Neuronal stem cell (in vitro differentiated cells): ENCODE data around the gene FAP.

ENCODE experiments used
- DNase-seq: peaks from one replicate; pipeline ENCODE4 v3.0.0-alpha.2; 2013; ENCODE audit warnings: low spot score
- H2AFZ ChIP-seq: one replicate; pipeline ENCODE4 v1.6.1; 2013; ENCODE audit warnings: mild to moderate bottlenecking, low read length, inconsistent platforms
- H2AK5ac ChIP-seq: 2 replicates; pipeline ENCODE4 v1.6.1; 2013; ENCODE audit warnings: low read depth, mild to moderate bottlenecking, inconsistent platforms, low read length, moderate library complexity, mixed read lengths
- H2BK120ac ChIP-seq: 2 replicates; pipeline ENCODE4 v1.6.1; 2013; ENCODE audit warnings: low read depth, mild to moderate bottlenecking, inconsistent platforms, low read length, moderate library complexity, mixed read lengths
- H2BK12ac ChIP-seq: one replicate; pipeline ENCODE4 v1.6.1; 2013; ENCODE audit warnings: low read length, inconsistent platforms
- H2BK15ac ChIP-seq: 2 replicates; pipeline ENCODE4 v1.6.1; 2013; ENCODE audit warnings: mild to moderate bottlenecking, low read length, inconsistent platforms, mixed read lengths
- H2BK5ac ChIP-seq: one replicate; pipeline ENCODE4 v1.6.1; 2013; ENCODE audit warnings: inconsistent platforms, mild to moderate bottlenecking, low read length, moderate library complexity
- H3K14ac ChIP-seq: one replicate; pipeline ENCODE4 v1.6.1; 2013; ENCODE audit warnings: low read length, inconsistent platforms
- H3K18ac ChIP-seq: 2 replicates; pipeline ENCODE4 v1.6.1; 2013; ENCODE audit warnings: low read length, inconsistent platforms
- H3K23ac ChIP-seq: 2 replicates; pipeline ENCODE4 v1.6.1; 2013; ENCODE audit warnings: low read depth, mild to moderate bottlenecking, mixed read lengths, low read length, inconsistent platforms; ENCODE audit not compliant: poor library complexity
- H3K27ac ChIP-seq: replicated peaks from 3 replicates; pipeline ENCODE4 v1.5.1; 2013; ENCODE audit warnings: low read length, inconsistent platforms
- H3K27me3 ChIP-seq, 3 experiments: 2 replicates each; pipeline ENCODE4 v1.6.1; 2013; ENCODE audit warnings: low read length in 3 of 3, mild to moderate bottlenecking in 2 of 3, inconsistent platforms in 1 of 3, low read depth in 1 of 3, mixed read lengths in 1 of 3, moderate library complexity in 1 of 3; ENCODE audit not compliant: control insufficient read depth in 3 of 3, insufficient read depth in 3 of 3
- H3K36me3 ChIP-seq, 2 donors: replicated peaks in 1 of 2; 2 replicates each; pipeline ENCODE4 v1.6.1; 2013; ENCODE audit warnings: low read length in 2 of 2; ENCODE audit not compliant: control insufficient read depth in 2 of 2, insufficient read depth in 2 of 2
- H3K4ac ChIP-seq: 2 replicates; pipeline ENCODE4 v1.6.1; 2013; ENCODE audit warnings: inconsistent platforms, mild to moderate bottlenecking, low read length, moderate library complexity
- H3K4me1 ChIP-seq, 2 donors: 1 replicate in 1 of 2; 2 replicates in 1 of 2; pipeline ENCODE4 v1.6.1; 2013; ENCODE audit warnings: low read length in 2 of 2, low read depth in 1 of 2; ENCODE audit not compliant: control insufficient read depth in 2 of 2, insufficient read depth in 1 of 2
- H3K4me2 ChIP-seq: one replicate; pipeline ENCODE4 v1.6.1; 2013; ENCODE audit warnings: mild to moderate bottlenecking, low read length, inconsistent platforms; ENCODE audit not compliant: insufficient read depth, poor library complexity, severe bottlenecking
- H3K4me3 ChIP-seq, 2 donors: 2 replicates each; pipeline ENCODE4 v1.5.1; 2013; ENCODE audit warnings: low read length in 2 of 2, mild to moderate bottlenecking in 2 of 2, inconsistent platforms in 1 of 2, moderate library complexity in 1 of 2
- H3K79me1 ChIP-seq: one replicate; pipeline ENCODE4 v1.6.1; 2013; ENCODE audit warnings: low read depth, mild to moderate bottlenecking, inconsistent platforms, low read length, moderate library complexity
- H3K9ac ChIP-seq: one replicate; pipeline ENCODE4 v1.6.1; 2013; ENCODE audit warnings: mild to moderate bottlenecking, low read depth, low read length, inconsistent platforms; ENCODE audit not compliant: poor library complexity
- H3K9me3 ChIP-seq, 2 donors: replicated peaks in 1 of 2; 2 replicates each; pipeline versions ENCODE3 to v1.6.1; 2013; ENCODE audit warnings: low read length in 2 of 2, mild to moderate bottlenecking in 2 of 2, inconsistent platforms in 1 of 2, low read depth in 1 of 2, mixed read lengths in 1 of 2, moderate library complexity in 1 of 2; ENCODE audit not compliant: control insufficient read depth in 2 of 2, insufficient read depth in 1 of 2
- H4K8ac ChIP-seq: one replicate; pipeline ENCODE4 v1.6.1; 2013; ENCODE audit warnings: low read depth, mild to moderate bottlenecking, inconsistent platforms, low read length, moderate library complexity
- H4K91ac ChIP-seq: one replicate; pipeline ENCODE4 v1.6.1; 2013; ENCODE audit warnings: low read length, low read depth, mild to moderate bottlenecking, inconsistent platforms; ENCODE audit not compliant: poor library complexity
- WGBS, 2 donors: extraction: QIAGEN DNeasy Blood & Tissue Kit; methylation state at CpG; one replicate each; pipeline ENCODE4 v1.1.7; 2013; ENCODE audit warnings: missing lambda C conversion rate in 2 of 2, mixed read lengths in 1 of 2; ENCODE audit not compliant: insufficient read length in 2 of 2, insufficient replicate concordance in 1 of 2; ENCODE audit errors: extremely low coverage in 2 of 2; 5-methylcytosine and 5-hydroxymethylcytosine counted together

Gene FAP

DNA sequence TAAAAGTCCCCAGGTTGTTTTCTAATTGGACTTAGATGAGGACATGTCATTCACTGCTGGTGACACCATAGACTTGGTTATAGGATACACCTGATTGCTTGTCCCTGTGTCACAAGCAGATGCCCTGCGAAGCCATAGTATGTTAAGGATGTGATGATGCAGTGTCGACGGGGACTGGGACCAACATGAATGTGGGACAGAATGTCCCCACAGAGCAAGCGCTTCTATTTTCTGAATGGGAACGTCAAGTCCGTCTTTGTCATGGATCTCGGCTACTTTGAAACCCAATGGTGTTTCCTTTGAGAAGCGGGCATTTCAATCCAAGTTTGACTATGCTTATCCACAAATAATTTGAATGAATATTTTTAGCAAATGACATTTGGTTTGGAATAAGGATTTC, 93.3 kb downstream of the FAP start:
- Histone ChIP-seq H3K27ac (no peak overlapping the region), H3K36me3 (no peaks in the 10 kb centered on the region), H3K9ac (no peak overlapping the region), H3K9me3 (no peaks in the 10 kb centered on the region), H2BK12ac (no peak overlapping the region), H3K27me3 (peaks cover 0 to 5% (median 0%) of the 10 kb centered on the region in 3 experiments), H3K4me2 (no peak overlapping the region), H2BK15ac (no peak overlapping the region), H2BK5ac (no peak overlapping the region), H4K91ac (no peak overlapping the region), H3K18ac (no peak overlapping the region), H4K8ac (no peak overlapping the region), H3K23ac (no peak overlapping the region), H3K79me1 (no peaks in the 10 kb centered on the region), H3K14ac (no peak overlapping the region), H3K4me1 (no peaks in the 10 kb centered on the region), H2AFZ (no peak overlapping the region), H2AK5ac (no peak overlapping the region), H3K4me3 (no peak overlapping the region), H3K4ac (no peak overlapping the region), H2BK120ac (no peak overlapping the region)
- no peak for DNase-seq
- WGBS, 2 donors = no CpG with 5 or more reads among the region's 8 CpGs

DNA sequence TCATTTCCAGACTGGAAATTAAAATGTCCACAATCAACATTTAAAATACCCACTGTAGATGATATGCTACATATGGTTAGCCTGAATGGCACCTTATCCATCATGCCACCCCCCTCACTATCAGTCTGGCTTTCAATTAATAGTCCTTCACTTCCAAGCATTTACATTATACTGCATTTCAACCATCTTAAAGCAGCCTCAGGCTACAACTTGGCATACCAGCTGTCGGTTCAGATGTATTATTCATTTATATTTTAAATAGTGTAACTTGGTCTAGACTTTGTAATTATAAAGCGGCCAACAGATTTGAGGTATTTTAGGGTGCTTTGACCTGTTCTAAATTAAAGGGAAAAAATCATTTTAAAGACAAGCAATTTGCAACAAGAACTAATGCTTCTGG, 93.8 kb downstream of the FAP start:
- Histone ChIP-seq H3K4ac (no peak overlapping the region), H2BK15ac (no peak overlapping the region), H3K36me3 (no peaks in the 10 kb centered on the region), H3K14ac (no peak overlapping the region), H3K79me1 (no peaks in the 10 kb centered on the region), H3K9ac (no peak overlapping the region), H3K4me3 (no peak overlapping the region), H2AFZ (no peak overlapping the region), H3K4me2 (no peak overlapping the region), H3K18ac (no peak overlapping the region), H3K27ac (no peak overlapping the region), H3K9me3 (no peaks in the 10 kb centered on the region), H2BK5ac (no peak overlapping the region), H3K4me1 (no peaks in the 10 kb centered on the region), H2BK120ac (no peak overlapping the region), H2AK5ac (no peak overlapping the region), H3K27me3 (peaks cover 0 to 5% (median 0%) of the 10 kb centered on the region in 3 experiments), H2BK12ac (no peak overlapping the region), H4K8ac (no peak overlapping the region), H4K91ac (no peak overlapping the region), H3K23ac (no peak overlapping the region)
- no CpG with 5 or more reads among the region's 2 CpGs for WGBS, 2 donors
- DNase-seq = no peak

DNA sequence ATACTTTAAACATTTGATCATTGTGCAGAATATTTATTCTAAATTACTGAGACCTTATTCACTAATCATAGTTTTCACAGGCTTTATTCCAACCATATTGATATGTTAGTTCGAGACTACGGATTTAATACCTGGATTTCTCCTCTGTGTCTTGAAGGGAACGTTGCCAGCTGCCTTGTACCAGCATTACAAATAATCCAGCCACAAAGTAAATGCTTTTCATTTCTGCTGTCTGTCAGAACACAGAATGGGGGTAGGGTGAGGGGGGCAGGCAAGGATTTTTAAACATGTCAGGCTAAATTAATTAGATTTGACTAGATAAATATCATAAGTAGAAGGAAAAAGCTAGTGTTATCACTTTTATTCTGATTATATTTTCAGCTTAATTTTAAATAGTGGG, 94.3 kb downstream of the FAP start:
- no peak for DNase-seq
- Histone ChIP-seq H2BK5ac (no peak overlapping the region), H3K18ac (no peak overlapping the region), H2BK15ac (no peak overlapping the region), H2AFZ (no peak overlapping the region), H4K8ac (no peak overlapping the region), H2BK12ac (no peak overlapping the region), H3K79me1 (no peaks in the 10 kb centered on the region), H3K4me1 (no peaks in the 10 kb centered on the region), H2BK120ac (no peak overlapping the region), H3K4ac (no peak overlapping the region), H3K27ac (no peak overlapping the region), H2AK5ac (no peak overlapping the region), H4K91ac (no peak overlapping the region), H3K4me2 (no peak overlapping the region), H3K36me3 (no peaks in the 10 kb centered on the region), H3K27me3 (peaks cover 0 to 5% (median 0%) of the 10 kb centered on the region in 3 experiments), H3K4me3 (no peak overlapping the region), H3K9me3 (no peaks in the 10 kb centered on the region), H3K9ac (no peak overlapping the region), H3K14ac (no peak overlapping the region), H3K23ac (no peak overlapping the region)
- no CpG with 5 or more reads among the region's 3 CpGs for WGBS, 2 donors

DNA sequence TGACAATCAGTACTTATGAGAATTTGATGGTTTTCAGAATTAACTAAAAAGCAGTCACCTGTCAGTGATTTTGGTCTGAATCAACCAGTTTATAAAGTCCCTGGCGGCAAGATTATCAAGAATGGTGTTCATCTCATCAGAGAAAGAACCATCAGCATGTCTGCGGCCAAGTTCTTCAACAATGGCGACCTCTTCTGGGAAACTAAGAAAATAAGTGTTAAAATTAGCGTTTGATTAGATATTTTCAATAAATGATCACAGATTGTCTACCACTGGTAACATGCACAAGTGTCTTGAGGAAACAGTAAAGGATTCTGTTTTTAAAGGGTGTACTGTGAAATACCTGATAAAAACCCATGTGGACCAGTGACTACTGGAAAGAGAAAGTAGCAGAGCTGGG, 99.3 kb downstream of the FAP start:
- Histone ChIP-seq H2BK5ac (no peak overlapping the region), H3K18ac (no peak overlapping the region), H2BK120ac (no peak overlapping the region), H2BK12ac (no peak overlapping the region), H3K9me3 (no peaks in the 10 kb centered on the region), H4K8ac (no peak overlapping the region), H3K9ac (no peak overlapping the region), H3K4me1 (no peaks in the 10 kb centered on the region), H3K27ac (no peak overlapping the region), H3K79me1 (no peaks in the 10 kb centered on the region), H3K27me3 (peaks cover 0 to 3% (median 0%) of the 10 kb centered on the region in 3 experiments), H3K36me3 (no peaks in the 10 kb centered on the region), H4K91ac (no peak overlapping the region), H2BK15ac (no peak overlapping the region), H3K4ac (no peak overlapping the region), H3K14ac (no peak overlapping the region), H2AFZ (no peak overlapping the region), H2AK5ac (no peak overlapping the region), H3K23ac (no peak overlapping the region), H3K4me2 (no peak overlapping the region), H3K4me3 (no peak overlapping the region)
- no peak for DNase-seq
- WGBS, 2 donors = no CpG with 5 or more reads among the region's 4 CpGs
